Mucosa of descending colon (tissue), 3 donors: ENCODE results near the gene ARL16. TPM values are rescaled to one million over a fixed set of nuclear protein-coding genes. Genes with fewer than 3 reads are reported as not detected.

Experiments
- ATAC-seq: fragments of 200-7000 bp; cut with Tn5 transposase; one replicate; pipeline ENCODE4 v1.9.1; 2020; ENCODE audit warnings: mild to moderate bottlenecking, moderate library complexity
- DNase-seq, 3 donors: peaks; one replicate each; pipeline ENCODE4 v3.0.0-alpha.2; 2020
- H3K36me3 ChIP-seq: fragments of 200-600 bp; one replicate; pipeline ENCODE4 v1.8.0; 2021; ENCODE audit warnings: low read depth, mild to moderate bottlenecking
- H3K4me1 ChIP-seq: fragments of 200-600 bp; one replicate; pipeline ENCODE4 v1.8.0; 2021; ENCODE audit warnings: low read depth, mild to moderate bottlenecking
- H3K4me3 ChIP-seq: fragments of 200-600 bp; one replicate; pipeline ENCODE4 v1.8.0; 2021; ENCODE audit warnings: mild to moderate bottlenecking
- H3K9me3 ChIP-seq: fragments of 200-600 bp; one replicate; pipeline ENCODE4 v1.8.0; 2021; ENCODE audit warnings: mild to moderate bottlenecking
- intact Hi-C, 2 donors: fragments of 100-400 bp; cut with DNase I in 1 of 2; cut with micrococcal nuclease in 1 of 2; formaldehyde crosslinking; loops; one replicate each; pipeline versions ENCODE4 v1.11.0 to v1.11.1; 2022; cut with DNase I, micrococcal nuclease
- total RNA-seq, 3 donors: library from RNA; stranded (reverse); fragmentation: NEBNext Ultra II Directional in 2 of 3; extraction: Animal tissue kit (Norgen Biotek cat#: 25700) in 2 of 3; gene quantifications; one replicate each; pipeline versions ENCODE4 v1.2.1 to v1.2.4, GENCODE V29; 2021 to 2023
- TF ChIP-seq, protein P1 (sequence below): fragments of 200-600 bp; IDR thresholded peaks from one replicate; pipeline ENCODE4 v1.8.0; 2022; ENCODE audit warnings: antibody characterized with exemption, mild to moderate bottlenecking
- donor health status: DM: no; HTN: no; CAD: no; lungs with moderate emphysema.
- donor health status: DM: no; HTN: no; CAD: no.
- donor health status: DM: no; HTN: yes; CAD: no.

Gene ARL16
- total RNA-seq, 3 donors from 2014 or later = 14.0 to 27.6 (median 26.1) TPM

GRCh38 chr17:81640011-81640410 lies 43.6 kb downstream of the ARL16 start:
- Histone ChIP-seq H3K4me1 (peaks cover 10% of the 10 kb centered on the region), H3K36me3 (no peaks in the 10 kb centered on the region), H3K4me3 (no peak overlapping the region), H3K9me3 (no peaks in the 10 kb centered on the region)
- TF ChIP-seq, protein P1, sequence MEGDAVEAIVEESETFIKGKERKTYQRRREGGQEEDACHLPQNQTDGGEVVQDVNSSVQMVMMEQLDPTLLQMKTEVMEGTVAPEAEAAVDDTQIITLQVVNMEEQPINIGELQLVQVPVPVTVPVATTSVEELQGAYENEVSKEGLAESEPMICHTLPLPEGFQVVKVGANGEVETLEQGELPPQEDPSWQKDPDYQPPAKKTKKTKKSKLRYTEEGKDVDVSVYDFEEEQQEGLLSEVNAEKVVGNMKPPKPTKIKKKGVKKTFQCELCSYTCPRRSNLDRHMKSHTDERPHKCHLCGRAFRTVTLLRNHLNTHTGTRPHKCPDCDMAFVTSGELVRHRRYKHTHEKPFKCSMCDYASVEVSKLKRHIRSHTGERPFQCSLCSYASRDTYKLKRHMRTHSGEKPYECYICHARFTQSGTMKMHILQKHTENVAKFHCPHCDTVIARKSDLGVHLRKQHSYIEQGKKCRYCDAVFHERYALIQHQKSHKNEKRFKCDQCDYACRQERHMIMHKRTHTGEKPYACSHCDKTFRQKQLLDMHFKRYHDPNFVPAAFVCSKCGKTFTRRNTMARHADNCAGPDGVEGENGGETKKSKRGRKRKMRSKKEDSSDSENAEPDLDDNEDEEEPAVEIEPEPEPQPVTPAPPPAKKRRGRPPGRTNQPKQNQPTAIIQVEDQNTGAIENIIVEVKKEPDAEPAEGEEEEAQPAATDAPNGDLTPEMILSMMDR = no peak
- intact Hi-C loops = no loop called here
- ATAC-seq (no peak), DNase-seq (no peak)

- Histone ChIP-seq H3K4me1 (peaks cover 10% of the 10 kb centered on the region), H3K4me3 (no peak overlapping the region), H3K36me3 (no peaks in the 10 kb centered on the region), H3K9me3 (no peaks in the 10 kb centered on the region)
- TF ChIP-seq, protein P1 = no peak
- intact Hi-C loops = no loop called here
- ATAC-seq (no peak), DNase-seq (no peak)
These were observed 44.9 kb downstream of the ARL16 start for GRCh38 chr17:81638683-81639082.

DNA sequence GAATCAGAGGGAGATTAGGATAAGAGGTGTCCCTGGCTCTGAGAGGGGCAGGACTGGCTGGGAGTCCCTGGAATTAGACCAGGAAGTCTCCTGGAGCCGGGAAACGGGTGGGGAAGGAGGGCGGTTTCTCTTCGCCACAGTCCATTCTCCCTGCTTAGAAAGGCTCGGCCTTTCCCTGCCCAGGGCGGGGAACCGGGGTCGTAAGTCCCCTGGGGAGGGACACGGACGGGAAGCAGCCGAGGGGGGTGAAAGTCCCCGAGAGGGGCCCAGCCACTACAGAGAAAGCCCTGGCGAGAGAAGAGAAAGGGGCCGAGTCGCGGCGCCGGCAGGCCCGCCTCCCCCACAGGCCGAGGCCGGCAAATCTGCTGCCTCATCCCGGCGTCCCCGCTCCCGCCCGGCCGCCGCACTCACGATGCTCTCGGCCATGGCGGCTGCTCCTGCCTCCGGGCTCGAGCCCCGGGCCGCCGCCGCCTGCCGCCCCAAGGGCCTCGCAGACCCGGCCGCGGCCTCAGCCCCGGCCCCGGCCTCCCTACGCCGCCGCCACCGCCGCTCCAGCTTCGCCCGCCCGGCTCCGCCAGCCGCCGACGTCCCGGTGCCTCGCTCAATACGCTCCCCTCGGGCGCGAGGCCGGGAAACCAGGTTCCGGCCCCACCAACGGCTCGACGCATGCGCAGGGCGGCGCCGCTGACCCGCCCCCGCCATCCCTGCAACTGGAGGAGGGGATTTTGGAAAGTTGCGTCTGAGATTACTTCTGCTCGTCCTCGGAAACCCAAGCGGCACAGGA lies 46.9 kb downstream of the ARL16 start, which contains the start of the genes NPLOC4 and TSPAN10:
NPLOC4 (minus strand) TSS at position 608 of the 784 bp plus-strand sequence; CDS start at position 426, 182 bp downstream.
TSPAN10 (plus strand) TSS at position 692 of the 784 bp plus-strand sequence. CDS start 5,217 bp downstream, outside the sequence.
- TF ChIP-seq, protein P1 = no peak
- H3K4me3 ChIP-seq = peak within 1 kb of the TSS; percentile 69
- intact Hi-C loops = no loop called here
- peaks cover 10% of the 10 kb centered on the region for H3K4me1 ChIP-seq
- ATAC-seq = peak; percentile 95
- no peaks in the 10 kb centered on the region for H3K36me3 ChIP-seq
- no peaks in the 10 kb centered on the region for H3K9me3 ChIP-seq
- DNase-seq = peak; percentile 81 to 90 (median 86)

- DNase-seq (no peak), ATAC-seq (no peak)
- Histone ChIP-seq H3K36me3 (no peaks in the 10 kb centered on the region), H3K4me1 (peaks cover 10% of the 10 kb centered on the region), H3K9me3 (no peaks in the 10 kb centered on the region), H3K4me3 (peak overlapping the region; percentile 69)
- TF ChIP-seq, protein P1 = no peak
- intact Hi-C loops = no loop called here
These were observed 47.6 kb downstream of the ARL16 start for GRCh38 chr17:81635973-81636504.

GRCh38 chr17:81635431-81635830 lies 48.2 kb downstream of the ARL16 start:
- DNase-seq (no peak), ATAC-seq (peak; percentile 37)
- intact Hi-C loops = no loop called here

More at GRCh38 chr17:81635431-81635830, 48.2 kb downstream of the ARL16 start:
- Histone ChIP-seq H3K36me3 (no peaks in the 10 kb centered on the region), H3K4me1 (peaks cover 10% of the 10 kb centered on the region), H3K9me3 (no peaks in the 10 kb centered on the region), H3K4me3 (no peak overlapping the region)
- TF ChIP-seq, protein P1 = no peak
